HG03039 (cell line): ENCODE data around the gene UBASH3A.
A peak's percentile ranks its signal among the peaks of the same experiment; 100 is the strongest.

Experiments used
- ATAC-seq: cut with Tn5 transposase; IDR thresholded peaks from one replicate; pipeline ENCODE4 v1.9.1; 2021; ENCODE audit warnings: mild to moderate bottlenecking, moderate library complexity; ENCODE audit not compliant: unreplicated experiment

The UBASH3A gene

DNA sequence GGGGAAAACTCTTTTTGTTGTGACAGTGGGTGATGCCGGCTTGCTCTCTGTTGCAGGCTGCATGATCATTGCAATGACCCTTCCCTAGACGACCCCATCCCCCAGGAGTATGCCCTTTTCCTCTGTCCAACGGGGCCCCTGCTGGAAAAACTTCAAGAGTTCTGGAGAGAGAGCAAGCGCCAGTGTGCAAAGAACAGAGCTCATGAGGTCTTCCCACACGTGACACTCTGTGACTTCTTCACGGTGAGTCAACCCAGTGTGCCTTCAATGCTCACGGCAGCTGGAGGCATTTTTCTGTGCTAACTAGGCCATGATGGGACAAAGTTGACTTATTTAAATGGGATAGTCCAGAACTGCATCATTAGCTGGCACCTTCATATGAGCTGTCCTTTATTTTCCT is 5.7 kb downstream of the UBASH3A start:
- no peak for ATAC-seq

DNA sequence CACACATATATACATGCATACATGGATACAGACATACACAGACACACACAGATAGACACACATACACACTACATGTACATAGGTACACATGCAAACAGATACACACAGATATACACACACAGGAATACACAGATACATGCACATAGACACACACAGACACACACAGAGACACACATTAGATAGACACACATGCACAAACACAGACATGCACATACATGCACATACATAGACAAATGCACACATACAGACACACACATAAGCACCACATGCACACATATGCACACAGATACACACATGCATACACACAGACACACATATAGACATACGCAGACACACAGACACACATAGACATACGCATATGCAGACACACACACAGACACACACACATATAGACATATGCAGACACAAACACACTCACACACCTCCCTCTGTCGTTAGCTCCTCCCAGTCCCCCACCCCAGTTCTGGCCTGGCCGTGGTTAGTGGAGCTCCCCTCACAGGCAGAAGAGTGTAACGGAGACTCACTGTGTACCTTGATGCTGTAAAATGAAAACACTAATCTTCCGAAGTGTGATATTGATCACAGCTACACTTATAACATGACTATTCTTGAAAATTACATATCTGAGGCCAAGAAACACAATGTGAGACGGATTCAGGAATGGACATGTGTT is 7.6 kb downstream of the UBASH3A start:
- ATAC-seq, result no peak

DNA sequence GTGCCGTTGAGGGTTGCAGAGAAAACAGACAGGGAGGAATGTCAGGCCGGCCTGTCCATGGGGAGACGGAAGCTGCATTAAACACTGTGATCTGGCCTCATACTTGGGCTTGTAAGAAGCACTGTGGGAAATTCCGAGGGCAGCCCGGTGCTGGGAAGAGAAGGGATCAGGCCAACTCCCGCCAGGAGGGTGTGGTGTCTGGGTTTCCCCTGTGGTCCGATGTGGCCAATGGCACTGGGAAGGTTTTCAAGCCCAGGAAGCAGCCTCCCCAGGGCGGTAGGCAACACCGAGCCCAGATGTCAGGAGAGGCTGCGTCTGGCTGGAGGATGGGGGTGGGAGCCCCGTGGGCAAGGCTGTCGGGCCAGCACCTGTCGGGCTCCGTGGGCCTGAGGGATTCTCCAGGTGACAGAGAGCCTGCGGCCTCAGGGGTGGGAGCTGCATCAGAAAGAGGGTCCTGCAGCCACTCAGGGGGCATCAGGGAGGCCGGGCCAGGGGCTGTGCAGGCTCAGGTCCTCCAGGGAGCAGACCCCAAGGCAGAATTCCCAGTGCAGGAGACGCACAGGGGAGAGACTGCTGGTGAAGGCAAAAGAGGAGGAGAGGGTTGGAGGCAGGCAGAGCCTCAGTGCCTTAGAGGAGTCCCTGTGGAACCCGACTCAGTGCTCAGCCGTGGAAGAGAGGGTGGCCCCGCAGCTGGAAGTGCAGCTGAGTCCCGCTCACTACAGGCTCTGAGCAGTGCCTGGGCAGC is 8.4 kb downstream of the UBASH3A start:
- ATAC-seq, result no peak

DNA sequence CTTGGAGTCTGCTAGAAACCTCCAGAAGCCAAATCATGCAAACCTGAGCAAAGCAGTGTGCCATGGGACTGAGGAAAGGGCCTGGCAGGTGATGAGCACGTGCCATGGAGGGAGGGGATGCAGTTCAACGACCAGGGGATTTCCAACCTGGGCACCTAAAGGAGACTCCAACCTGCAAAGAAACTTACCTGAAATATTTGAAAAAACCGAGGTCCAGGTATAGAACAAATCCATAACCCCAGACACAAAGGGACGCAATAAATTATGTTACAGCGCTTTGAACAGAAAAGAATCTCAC is 8.9 kb downstream of the UBASH3A start:
- no peak for ATAC-seq

DNA sequence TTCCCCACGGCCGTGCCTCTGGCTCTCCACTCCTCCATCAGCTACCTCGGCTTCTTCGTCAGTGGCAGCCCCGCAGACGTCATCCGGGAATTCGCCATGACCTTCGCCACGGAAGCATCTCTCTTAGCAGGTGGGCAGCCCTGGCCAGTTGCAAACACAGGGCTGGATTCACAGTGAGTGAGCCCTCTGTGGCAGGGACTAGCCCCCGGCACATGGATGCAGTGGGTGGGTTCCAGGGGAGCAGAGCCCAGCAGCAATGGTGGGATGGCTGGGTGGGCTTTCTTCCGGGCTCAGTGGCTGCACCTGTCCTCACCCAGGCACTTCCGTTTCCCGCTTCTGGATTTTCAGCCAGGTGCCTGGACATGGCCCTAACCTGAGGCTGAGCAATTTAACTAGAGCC is 9.4 kb downstream of the UBASH3A start:
- ATAC-seq, result no peak

DNA sequence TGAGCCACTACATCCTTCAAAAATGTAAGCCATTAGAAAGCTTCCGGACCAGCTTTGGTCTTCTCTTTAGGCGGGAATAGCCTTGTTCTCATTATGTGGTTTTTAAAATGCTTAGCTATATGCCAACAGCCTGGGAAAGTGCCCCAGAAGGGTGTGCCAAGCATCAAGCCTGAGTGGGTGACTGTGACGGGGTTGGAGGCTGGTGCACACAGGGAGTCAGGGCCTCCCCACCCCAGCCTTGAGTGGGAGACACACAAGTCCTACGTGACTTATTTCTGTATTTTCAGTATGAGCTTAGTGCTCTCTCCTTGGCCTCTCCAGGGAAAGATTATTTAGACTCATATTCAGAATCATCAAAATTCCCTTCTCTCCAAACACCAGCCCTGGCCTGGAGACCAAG is 9.8 kb downstream of the UBASH3A start:
- no peak for ATAC-seq

DNA sequence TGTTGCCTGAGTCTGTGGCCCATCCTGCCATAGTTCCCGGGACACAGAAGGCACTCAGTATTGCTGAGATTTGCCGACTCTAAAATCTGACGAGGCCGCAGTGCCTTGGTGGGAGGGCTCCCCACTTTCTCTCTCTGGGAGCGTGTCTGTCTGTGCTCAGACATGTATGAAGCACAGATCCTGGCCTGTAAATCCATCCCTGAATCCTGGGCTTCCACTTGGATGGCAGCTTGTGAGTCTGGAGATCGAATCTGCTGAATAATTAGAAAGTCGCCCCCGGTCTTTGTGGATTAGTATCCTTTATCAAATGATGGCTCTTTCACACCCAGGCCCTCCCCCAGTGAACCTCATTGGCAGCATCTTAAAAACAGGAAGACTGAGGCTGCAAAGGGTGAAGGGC is 10.4 kb downstream of the UBASH3A start:
- ATAC-seq, result no peak

DNA sequence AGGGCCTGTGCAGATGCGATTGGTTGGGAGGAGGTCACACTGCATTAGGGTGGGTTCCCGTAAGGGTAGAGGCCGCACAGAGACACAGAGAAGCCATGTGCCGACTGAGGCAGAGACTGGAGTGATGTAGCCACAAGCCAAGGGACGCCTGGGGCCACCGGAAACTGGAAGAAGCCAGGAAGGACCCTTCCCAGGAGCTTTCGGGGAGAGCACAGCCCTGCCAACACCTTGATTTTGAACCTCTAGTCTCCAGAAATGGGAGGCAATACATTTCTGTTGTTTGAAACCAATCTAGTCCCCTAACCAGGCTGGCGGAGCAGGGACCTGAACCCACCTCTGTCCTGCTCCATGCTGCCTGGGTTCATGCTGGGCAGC is 10.8 kb downstream of the UBASH3A start:
- ATAC-seq, result no peak

DNA sequence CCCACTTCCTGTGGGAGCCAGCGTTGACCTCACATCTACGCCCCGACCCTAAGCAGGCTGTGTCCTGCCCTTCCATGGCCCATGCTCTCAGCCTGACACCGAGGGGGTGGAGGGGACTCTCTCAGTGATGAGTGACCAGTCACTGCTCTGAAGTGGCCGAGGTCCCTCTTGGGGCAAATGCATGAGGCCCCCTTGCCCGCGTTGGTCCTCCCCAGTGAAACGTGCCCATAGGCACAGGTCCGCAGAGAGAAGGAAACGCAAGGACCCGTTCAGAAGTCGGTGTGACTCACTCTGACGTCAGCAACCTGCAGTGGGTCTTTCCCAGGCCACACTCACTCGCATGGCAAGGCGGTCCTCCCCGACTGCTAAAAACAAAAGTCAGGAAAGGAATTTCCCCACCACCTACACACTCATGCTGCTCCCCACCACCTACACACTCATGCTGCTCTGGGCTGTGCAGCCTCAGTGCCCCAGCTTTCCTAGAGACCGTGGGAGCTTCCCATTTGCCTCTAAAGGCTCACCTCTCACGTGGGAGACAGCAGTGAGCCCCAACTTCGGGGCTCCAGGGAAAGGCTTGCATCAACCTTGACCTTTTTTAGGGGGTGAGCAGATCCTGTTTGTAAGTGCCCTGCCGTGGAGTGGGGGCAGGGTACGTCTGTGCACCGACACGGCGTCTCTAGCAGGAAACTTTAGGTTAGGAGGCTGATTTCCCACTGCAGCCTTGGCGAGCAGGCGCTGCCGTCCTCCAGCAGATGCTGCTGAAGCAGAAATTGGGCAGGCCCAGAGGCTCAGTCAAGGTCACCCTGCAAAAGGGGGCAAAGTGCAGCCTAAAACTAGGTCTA is 11.4 kb downstream of the UBASH3A start:
- peak; percentile 58 for ATAC-seq

DNA sequence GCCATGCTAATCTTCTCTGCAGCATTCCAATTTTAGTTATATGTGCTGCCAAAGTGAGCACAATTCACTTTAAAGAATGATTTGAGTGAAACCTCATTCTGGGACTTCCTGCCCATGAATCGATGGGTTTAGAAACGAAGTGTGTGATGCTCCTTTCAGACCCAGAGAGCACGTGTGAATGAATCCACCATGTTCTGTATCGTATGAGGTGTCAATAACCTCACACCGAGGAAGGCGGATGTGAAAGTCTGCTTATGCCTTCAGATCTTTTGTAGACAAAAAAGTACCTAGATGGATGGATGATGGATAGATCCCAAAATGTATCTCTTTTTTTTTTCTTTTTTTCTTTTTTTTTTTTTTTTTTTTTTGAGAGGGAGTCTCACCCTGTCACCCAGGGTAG is 13.8 kb downstream of the UBASH3A start:
- no peak for ATAC-seq

DNA sequence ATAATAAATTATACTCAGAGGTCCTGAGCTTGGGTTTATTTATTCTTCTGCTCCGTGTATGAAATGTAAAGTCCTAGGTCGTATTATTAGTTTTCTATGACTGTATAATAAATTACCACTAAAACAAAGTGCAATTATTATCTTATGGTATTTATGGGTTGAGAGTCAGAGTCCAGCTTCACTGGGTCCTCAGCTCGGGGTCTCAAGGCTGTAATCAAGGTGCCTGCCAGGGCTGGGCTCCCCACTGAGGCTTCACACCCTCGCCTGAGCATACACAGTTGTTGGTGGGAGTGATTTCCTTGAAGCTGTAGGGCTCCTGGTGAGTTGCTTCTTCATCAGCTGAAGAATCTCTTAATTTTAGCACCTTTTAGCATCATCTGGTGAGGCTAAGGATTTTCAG is 15.2 kb downstream of the UBASH3A start:
- ATAC-seq, result no peak

DNA sequence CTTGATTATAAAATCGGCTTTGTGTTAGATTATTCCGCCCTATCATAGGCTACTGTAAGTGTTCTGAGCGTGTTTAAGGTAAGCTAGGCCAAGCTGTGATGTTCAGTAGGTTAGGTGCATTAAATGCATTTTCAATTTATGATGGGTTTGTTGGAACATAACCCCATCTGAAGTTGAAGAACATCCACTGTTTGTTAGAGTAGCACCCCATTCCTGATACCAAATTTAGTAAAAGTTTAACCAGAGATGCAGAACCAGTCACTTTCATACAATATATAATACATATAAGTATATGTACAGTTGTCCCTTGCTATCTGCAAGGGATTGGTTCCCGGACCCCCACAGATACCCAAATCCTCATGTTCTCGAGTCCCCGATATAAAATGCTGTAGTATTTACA is 16.1 kb downstream of the UBASH3A start:
- ATAC-seq, result no peak

DNA sequence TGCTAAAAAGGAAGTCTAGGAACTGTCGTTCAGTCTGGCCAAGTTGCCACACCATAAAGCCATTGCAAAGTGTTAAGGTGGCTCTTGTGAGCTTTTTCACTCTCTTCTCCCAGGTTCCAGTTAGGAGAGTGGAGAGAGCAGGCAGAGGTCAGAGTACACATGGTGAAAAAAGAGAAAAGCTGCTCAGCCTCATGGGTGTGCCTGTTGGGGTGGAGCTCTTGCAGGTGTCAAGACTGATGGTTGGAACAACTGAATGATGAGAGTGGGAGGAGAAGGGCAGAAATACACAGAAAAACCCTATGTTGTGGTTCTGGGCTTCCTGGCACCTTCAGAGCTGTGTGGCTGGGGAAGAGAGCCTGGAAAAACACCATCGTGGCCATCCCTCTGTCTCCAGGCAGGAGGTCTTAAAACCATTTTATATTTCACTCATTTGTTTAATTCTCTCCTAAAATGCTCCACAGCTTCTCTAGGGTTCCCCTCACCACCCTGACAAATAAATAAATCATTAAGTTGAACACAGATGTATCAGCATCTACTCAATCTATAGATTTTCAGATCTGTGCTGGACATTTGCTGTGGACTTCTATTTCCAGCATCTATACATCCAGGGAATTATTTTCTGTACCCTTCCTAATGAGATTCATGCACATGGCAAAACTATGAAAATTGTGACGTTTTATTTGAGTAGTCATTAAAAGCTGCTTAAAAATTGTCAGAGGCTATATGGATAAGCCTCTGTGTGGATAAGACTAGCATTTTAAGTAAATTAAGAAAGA is 17.5 kb downstream of the UBASH3A start:
- ATAC-seq, result no peak

DNA sequence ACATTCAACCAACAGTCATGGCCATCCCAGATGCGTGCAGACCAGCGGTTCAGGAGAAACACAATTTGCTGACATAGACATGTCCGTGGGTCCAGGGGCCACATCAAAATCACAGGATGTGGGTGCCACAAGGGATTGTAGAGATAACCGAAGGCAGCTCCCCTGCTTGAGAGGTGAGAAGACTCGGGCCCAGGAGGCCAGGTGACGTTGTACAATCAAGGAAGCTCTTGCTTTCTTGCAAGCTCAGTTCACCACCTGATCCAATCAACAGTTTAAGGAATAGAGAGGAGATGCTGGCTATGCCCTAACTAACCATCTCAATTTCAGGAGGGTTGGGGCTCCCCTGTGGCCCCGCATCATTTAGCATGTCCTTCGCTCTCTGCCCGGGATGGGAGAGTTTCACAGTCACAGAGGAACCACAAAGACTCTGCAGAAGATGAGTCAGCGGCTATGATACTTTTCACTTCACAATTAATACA is 19.5 kb downstream of the UBASH3A start:
- ATAC-seq, result no peak

DNA sequence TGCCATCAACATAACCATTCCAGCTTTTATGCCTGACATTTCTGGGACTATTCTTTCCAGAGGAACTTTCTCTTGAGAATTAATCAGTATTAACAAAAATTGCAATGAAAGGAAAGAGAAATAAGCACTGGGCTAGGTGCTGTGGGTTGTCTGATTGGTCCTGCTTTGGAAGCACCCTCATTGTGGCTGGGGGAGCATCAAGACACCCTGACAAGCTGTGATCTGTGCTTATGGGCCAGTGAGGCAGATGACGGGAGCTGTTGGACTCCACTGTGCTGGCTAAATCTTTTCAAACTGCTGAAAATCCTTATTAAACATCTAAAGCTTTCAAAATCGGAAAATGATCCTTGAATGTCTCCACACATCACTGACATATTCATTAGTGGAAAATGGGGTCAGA is 20.0 kb downstream of the UBASH3A start:
- no peak for ATAC-seq

DNA sequence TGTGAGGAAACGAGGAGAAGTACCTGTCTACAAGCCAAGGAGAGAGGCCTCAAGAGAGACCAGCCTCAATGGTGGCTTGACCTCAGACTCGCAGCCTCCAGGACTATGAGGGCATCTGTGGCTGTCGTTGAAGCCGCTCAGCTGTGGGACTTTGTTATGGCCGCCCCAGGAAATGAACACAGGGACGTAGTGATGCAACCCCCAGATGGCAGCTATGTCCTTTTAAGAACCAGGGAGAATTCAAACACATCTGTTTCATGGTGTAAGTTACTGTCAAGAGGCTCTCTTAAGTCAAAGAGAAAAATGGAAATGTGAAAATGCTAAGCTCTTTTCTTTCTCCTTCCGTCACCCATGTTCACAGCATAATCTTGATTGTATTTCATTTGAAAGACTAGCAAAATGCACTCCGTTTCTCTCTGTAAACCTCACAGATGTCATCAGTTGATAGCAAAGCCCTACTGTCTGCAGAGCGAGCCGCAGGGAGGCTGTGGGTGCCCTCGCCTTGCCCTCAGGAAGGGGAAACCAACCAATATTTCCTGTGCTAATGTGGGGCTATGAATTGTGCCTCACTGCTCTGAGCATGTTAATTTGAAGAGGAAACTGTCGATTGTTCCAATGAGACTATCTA is 21.3 kb downstream of the UBASH3A start:
- no peak for ATAC-seq

DNA sequence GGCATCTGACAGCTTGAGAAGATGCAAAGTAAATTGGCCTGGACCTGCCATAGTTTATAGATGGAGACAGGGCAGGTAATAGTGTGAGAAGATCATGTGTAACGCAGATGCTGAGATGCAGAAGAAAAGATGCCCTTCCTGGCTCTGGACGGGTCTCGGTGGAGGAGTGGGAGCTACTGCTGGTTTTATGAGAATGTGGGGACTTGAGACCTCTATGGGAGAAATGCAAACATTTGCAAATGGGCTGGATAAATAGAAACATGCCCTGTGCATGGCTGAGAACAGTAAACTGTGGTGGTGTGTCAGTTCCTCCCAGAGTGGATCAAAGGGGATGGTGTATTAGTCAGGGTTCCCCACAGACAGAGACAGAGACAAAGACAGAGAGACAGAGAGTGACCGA is 21.9 kb downstream of the UBASH3A start:
- ATAC-seq, result no peak

DNA sequence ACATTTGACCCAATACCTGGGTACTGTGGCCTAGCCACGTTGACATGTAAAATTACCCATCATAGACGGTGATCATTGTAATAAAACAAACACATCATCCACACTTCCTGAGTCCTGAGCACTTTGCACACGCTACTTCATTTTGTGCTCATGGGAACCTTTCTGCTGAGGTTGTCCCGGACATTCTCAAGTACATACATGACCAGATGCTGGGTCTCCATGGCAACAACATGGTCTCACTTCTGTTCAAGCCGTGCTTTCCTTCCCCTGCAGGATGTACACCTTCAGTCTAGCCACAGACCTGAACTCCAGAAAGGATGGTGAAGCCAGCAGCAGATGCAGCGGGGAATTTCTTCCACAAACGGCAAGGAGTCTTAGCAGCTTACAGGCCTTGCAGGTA is 22.7 kb downstream of the UBASH3A start:
- ATAC-seq, result no peak

DNA sequence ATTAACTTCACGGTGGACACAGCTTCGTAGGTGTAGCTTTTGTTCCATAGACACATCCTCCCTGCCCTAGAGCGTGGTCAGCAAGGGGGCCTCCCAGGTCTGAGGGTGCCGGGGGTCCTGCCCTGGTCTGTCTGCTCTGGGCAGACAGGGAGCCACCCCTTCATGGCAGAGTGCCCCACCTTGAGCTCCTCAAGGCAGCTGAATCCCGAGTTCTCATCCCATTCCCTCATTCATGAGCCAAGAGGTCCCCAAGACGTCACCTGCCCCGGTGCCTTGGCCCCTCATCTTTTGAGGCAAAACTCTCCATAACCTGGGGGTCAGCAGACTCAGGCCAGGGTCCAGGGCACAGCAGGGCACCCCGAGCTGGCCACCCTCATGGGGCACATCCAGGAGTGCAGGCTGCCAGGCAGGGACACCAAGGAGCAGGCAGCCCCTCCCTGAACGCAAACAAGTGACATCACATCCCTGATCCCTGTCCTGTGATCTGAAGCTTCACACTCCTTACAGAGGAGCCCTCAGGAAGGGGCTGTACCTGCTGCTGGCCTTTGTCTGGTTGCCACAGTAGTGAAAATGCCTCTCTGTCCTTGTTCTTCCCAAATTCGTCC is 23.3 kb downstream of the UBASH3A start:
- ATAC-seq, result no peak

DNA sequence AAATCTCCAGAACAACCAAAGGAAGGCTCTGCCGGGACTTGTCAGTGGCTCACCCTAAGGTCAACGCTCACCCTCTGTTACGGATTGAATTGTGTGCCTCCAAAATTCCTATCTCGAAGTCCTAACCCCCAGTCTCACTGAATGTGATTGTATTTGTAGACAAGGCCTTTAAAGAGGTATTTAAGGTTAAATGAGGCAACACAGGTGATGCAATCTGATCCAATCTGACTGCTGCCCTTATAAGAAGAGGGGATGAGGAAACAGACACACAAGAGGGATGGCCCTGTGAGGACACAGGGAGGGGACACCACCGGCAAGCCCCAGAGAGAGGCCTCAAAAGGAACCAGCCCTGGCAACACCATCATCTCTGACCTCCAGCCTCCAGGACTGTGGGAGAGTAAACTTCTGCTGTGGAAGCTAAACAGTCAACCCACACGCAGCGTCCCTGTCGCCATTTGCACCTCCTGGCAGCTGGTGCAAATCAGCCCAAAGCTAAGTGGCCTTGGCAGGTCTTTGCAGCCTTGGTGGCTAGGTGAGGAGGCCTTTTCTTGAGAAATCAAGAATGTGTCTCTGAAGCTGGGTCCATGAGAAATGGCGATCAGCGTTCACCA is 24.2 kb downstream of the UBASH3A start:
- no peak for ATAC-seq
